ENCODE data around the gene CKMT1A. TPM values are rescaled to one million over a fixed set of nuclear protein-coding genes. Genes with fewer than 3 reads are reported as not detected.

The CKMT1A gene
- total RNA-seq, 1 experiment from 2014 or later = 1.9 TPM

GRCh38 chr15:43748376-43748775 is 54.7 kb downstream of the CKMT1A start:
- no peak for DNase-seq (ENCODE audit: low spot score)

Small RNA genes lying within 50 kb of the gene (small RNA-seq; reads per million reads assigned to genes)
- gene PDIA3P2 (not detected), gene RNU6-353P (not detected), gene RNU6-354P (not detected)

Other genes with a start within 250 kb of the CKMT1A start
- 38.1 and 39.4 TPM in 2 replicates for gene TP53BP1, start 200.7 kb upstream of the CKMT1A start, total RNA-seq (2014; rRNA removed; shearing (Covaris generic))
- gene MAP1A, start 176.3 kb upstream of the CKMT1A start, total RNA-seq (2014; rRNA removed; shearing (Covaris generic)) = 0.46 and 0.50 TPM in 2 replicates
- 51.8 and 62.5 TPM in 2 replicates for gene PPIP5K1, start 103.7 kb upstream of the CKMT1A start, total RNA-seq (2014; rRNA removed; shearing (Covaris generic))
- 2.6 and 7.6 TPM in 2 replicates for gene CKMT1B, start 99.8 kb upstream of the CKMT1A start, total RNA-seq (2014; rRNA removed; shearing (Covaris generic))
- 0.18 TPM in 1 of 2 replicates, not detected in the other for gene STRC, start 75.1 kb upstream of the CKMT1A start, total RNA-seq (2014; rRNA removed; shearing (Covaris generic))
- 2.9 and 5.0 TPM in 2 replicates for gene CATSPER2, start 45.0 kb upstream of the CKMT1A start, total RNA-seq (2014; rRNA removed; shearing (Covaris generic))
- gene PDIA3, start 52.6 kb downstream of the CKMT1A start, total RNA-seq (2014; rRNA removed; shearing (Covaris generic)) = 560 and 640 TPM in 2 replicates
- 94.9 and 101 TPM in 2 replicates for gene ELL3, start 83.1 kb downstream of the CKMT1A start, total RNA-seq (2014; rRNA removed; shearing (Covaris generic))
- 758 and 789 TPM in 2 replicates for gene SERF2, start 98.5 kb downstream of the CKMT1A start, total RNA-seq (2014; rRNA removed; shearing (Covaris generic))
- gene SERINC4, start 106.4 kb downstream of the CKMT1A start, total RNA-seq (2014; rRNA removed; shearing (Covaris generic)) = not detected in 2 replicates
- 16.9 and 18.8 TPM in 2 replicates for gene HYPK, start 106.7 kb downstream of the CKMT1A start, total RNA-seq (2014; rRNA removed; shearing (Covaris generic))
- 10.9 TPM in 2 replicates for gene MFAP1, start 130.8 kb downstream of the CKMT1A start, total RNA-seq (2014; rRNA removed; shearing (Covaris generic))
- 11.5 and 12.7 TPM in 2 replicates for gene WDR76, start 133.1 kb downstream of the CKMT1A start, total RNA-seq (2014; rRNA removed; shearing (Covaris generic))